ENCODE results near the gene SCFD2. TPM values are rescaled to one million over a fixed set of nuclear protein-coding genes. Genes with fewer than 3 reads are reported as not detected.

Gene SCFD2
- total and polyA plus RNA-seq, 10 of the 15 experiments (the other 5 are each of a cell fraction or from before 2014, with no cell fraction given) = 4.8 to 37.6 (median 24.9) TPM

DNA sequence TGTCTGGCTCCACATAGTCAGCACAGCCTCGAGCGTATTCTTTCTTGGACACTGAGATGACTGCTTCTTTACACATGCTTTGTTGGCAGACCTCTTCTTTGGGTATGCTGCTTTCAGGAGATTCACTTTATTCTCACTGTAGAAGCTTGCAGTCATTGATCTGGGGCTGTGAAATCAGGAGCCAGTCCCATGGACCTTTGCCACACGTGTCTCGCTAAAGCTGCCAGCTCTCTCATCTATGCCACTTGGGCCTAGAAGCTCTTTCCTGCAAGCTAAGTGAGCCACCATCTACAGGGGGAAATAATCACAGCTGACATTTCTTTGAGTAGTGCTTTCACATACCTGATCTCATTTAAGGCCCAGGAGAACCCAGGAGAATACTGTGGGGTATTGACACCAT lies 498.7 kb downstream of the SCFD2 start:
- H3K79me2 ChIP-seq (ENCODE audit: control insufficient read depth, insufficient read depth, low read length) = no peaks in the 10 kb centered on the region
- no peak overlapping the region for H2AFZ ChIP-seq (ENCODE audit: control insufficient read depth, low read depth, low read length)
- no peaks in the 10 kb centered on the region for H4K20me1 ChIP-seq (ENCODE audit: control insufficient read depth, insufficient read depth)
- TF ChIP-seq JUNB (IDR thresholded peaks at IDR 0.05) (no peak), RUNX3 (IDR thresholded peaks at IDR 0.05; ENCODE audit: low read length) (no peak)
- TF ChIP-seq, protein P1, sequence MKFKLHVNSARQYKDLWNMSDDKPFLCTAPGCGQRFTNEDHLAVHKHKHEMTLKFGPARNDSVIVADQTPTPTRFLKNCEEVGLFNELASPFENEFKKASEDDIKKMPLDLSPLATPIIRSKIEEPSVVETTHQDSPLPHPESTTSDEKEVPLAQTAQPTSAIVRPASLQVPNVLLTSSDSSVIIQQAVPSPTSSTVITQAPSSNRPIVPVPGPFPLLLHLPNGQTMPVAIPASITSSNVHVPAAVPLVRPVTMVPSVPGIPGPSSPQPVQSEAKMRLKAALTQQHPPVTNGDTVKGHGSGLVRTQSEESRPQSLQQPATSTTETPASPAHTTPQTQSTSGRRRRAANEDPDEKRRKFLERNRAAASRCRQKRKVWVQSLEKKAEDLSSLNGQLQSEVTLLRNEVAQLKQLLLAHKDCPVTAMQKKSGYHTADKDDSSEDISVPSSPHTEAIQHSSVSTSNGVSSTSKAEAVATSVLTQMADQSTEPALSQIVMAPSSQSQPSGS (IDR thresholded peaks at IDR 0.05; ENCODE audit: low read length) = no peak
- no peak overlapping the region for H3K9ac ChIP-seq (ENCODE audit: control insufficient read depth, insufficient read depth, low read length)
- no TSS peak for BruUV-seq (replicated peaks)
- no peaks in the 10 kb centered on the region; the same call in 2 of the 3 replicates for H3K9me3 ChIP-seq (replicated peaks; ENCODE audit: control insufficient read depth, insufficient read depth, low read length)
- WGBS (ENCODE audit: insufficient coverage, insufficient replicate concordance, low lambda C conversion rate, missing lambda C conversion rate) = 98% methylated on average over 4 of the region's 4 CpGs
- FAIRE-seq (no peak), ATAC-seq (no peak), DNase-seq (ENCODE audit: low read depth, low spot score) (no peak)
- intact Hi-C loops (cut with micrococcal nuclease; ENCODE audit: unreplicated experiment) (no loop called here), in situ Hi-C loops (cut with MboI) (no loop called here)
- no peaks in the 10 kb centered on the region; a peak in 1 of 4 replicates for H3K27me3 ChIP-seq (replicated peaks in 1 of 2; ENCODE audit: control insufficient read depth in 2 of 2, insufficient read depth in 2 of 2, low read length in 1 of 2)
- POLR2A ChIA-PET = no interaction called here
- no peak overlapping the region for H3K27ac ChIP-seq (ENCODE audit: control insufficient read depth, insufficient read depth)
- no peaks in the 10 kb centered on the region for H3K36me3 ChIP-seq (ENCODE audit: control insufficient read depth in 2 of 2, insufficient read depth in 2 of 2, low read length in 1 of 2)
- CTCF ChIA-PET = no interaction called here
- RAD21 ChIA-PET (ENCODE audit: unreplicated experiment) = no interaction called here
- H3K4me3 ChIP-seq = no peak overlapping the region
- SMC1A ChIA-PET (ENCODE audit: uncharacterized antibody, unreplicated experiment) = no interaction called here
- H3K4me2 ChIP-seq (ENCODE audit: control insufficient read depth, insufficient read depth) = no peak overlapping the region
- H3K4me1 ChIP-seq (ENCODE audit: control insufficient read depth, insufficient read depth, low read length) = peaks cover 4% of the 10 kb centered on the region

DNA sequence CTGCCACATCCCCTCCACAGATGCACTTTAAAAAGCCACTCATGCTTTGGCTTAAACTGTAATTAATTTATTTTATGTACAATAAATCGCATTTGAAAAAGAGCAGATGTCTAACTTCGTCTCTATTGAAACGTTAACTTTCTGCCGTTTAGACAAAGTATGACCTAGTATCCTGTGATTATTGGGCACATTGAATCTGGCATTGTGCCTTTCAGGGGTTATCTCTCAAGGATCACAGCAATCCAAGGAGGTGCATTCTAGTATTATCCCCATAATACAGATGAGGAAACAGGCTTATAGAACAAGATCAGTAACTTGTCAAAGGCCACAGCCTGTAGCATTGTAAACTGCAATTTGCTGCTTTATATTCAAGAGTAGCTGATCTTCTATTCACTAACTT lies 499.1 kb downstream of the SCFD2 start:
- TF ChIP-seq ZNF592 (IDR thresholded peaks at IDR 0.05) (no peak), SIX5 (IDR thresholded peaks at IDR 0.05; ENCODE audit: low read depth, low read length, severe bottlenecking) (no peak), EED (IDR thresholded peaks at IDR 0.05; ENCODE audit: low read depth) (no peak), PAX8 (IDR thresholded peaks at IDR 0.05) (no peak)
- TF ChIP-seq, protein P2, sequence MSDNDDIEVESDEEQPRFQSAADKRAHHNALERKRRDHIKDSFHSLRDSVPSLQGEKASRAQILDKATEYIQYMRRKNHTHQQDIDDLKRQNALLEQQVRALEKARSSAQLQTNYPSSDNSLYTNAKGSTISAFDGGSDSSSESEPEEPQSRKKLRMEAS (IDR thresholded peaks at IDR 0.05; ENCODE audit: low read depth, low read length) = no peak
- H3K9ac ChIP-seq (ENCODE audit: control insufficient read depth, insufficient read depth, low read length) = no peak overlapping the region
- ChIA-PET RAD21 (ENCODE audit: unreplicated experiment) (no interaction called here), POLR2A (no interaction called here), SMC1A (ENCODE audit: uncharacterized antibody, unreplicated experiment) (no interaction called here), CTCF (no interaction called here)
- intact Hi-C loops (cut with micrococcal nuclease; ENCODE audit: unreplicated experiment) = no loop called here
- FAIRE-seq = no peak
- no peaks in the 10 kb centered on the region for H3K36me3 ChIP-seq (ENCODE audit: control insufficient read depth in 2 of 2, insufficient read depth in 2 of 2, low read length in 1 of 2)
- no peak for DNase-seq (ENCODE audit: low read depth, low spot score)
- no peak overlapping the region for H3K27ac ChIP-seq (ENCODE audit: control insufficient read depth, insufficient read depth)
- H3K4me1 ChIP-seq (ENCODE audit: control insufficient read depth, insufficient read depth, low read length) = peaks cover 4% of the 10 kb centered on the region
- in situ Hi-C loops (cut with MboI) = no loop called here
- WGBS (ENCODE audit: insufficient coverage, insufficient replicate concordance, low lambda C conversion rate, missing lambda C conversion rate) = 73% methylated on average over 4 of the region's 4 CpGs
- no peak overlapping the region for H3K4me3 ChIP-seq
- no peak for ATAC-seq
- H3K4me2 ChIP-seq (ENCODE audit: control insufficient read depth, insufficient read depth) = no peak overlapping the region
- no peaks in the 10 kb centered on the region for H4K20me1 ChIP-seq (ENCODE audit: control insufficient read depth, insufficient read depth)
- H3K79me2 ChIP-seq (ENCODE audit: control insufficient read depth, insufficient read depth, low read length) = no peaks in the 10 kb centered on the region
- H2AFZ ChIP-seq (ENCODE audit: control insufficient read depth, low read depth, low read length) = no peak overlapping the region
- no TSS peak for BruUV-seq (replicated peaks)
- H3K27me3 ChIP-seq (replicated peaks in 1 of 2; ENCODE audit: control insufficient read depth in 2 of 2, insufficient read depth in 2 of 2, low read length in 1 of 2) = no peaks in the 10 kb centered on the region; a peak in 1 of 4 replicates
- no peaks in the 10 kb centered on the region; the same call in 2 of the 3 replicates for H3K9me3 ChIP-seq (replicated peaks; ENCODE audit: control insufficient read depth, insufficient read depth, low read length)
